ENCODE data around the gene VAC14. TPM values are rescaled to one million over a fixed set of nuclear protein-coding genes. Genes with fewer than 3 reads are reported as not detected.

VAC14 gene
- total RNA-seq, 4 donors from 2014 or later = 20.1 to 47.8 (median 39.0) TPM

DNA sequence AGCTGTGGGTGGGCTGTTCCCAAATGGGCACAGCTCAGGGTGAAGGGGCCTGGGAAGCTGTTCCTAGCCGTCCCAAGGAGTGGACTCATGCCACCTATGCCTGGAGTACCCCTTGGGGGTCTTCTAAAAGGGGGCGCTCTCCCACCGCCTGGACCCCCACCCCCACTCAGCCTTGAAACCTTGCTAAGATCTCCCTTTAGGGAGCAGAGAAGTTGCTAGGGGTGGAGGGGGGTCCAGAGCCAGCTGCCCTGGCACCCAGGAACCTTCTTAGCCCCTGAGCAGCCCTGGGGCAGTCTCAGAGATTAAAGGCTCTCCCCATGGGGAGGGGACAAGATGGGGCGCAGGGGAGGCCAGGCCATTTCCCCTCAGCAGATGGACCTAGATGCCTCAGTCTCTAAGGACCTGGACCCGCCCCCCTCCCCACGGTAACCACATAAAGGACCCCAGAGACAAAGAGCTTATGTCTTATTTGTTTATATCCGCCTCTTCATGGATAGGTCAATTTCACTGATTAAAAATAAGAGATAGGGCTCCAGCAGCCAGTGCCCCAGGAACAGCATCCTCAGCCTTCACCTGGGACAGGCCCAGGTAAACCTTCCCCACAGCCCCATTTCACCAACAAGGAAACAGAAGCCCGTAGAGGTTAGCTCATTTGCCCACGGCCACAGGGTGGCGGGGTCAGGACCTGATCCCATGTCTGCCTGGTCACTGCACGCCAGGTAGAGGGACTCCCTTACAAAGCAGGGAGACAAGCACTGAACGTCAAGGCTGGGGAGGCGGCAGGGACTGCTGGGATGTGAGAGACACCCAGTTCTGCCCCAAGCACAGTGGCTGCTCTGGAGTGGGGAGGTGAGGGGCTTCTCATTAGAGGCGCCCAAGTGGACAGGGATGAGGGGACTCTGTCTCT lies 118.5 kb downstream of the VAC14 start:
- no peak for DNase-seq (ENCODE audit: low spot score in 2 of 2)
- WGBS, 2 donors = 64 to 66% methylated on average over 14 of the region's 14 CpGs
- no peak for TF ChIP-seq POLR2A (IDR thresholded peaks at IDR 0.05)
- TF ChIP-seq, protein P1, sequence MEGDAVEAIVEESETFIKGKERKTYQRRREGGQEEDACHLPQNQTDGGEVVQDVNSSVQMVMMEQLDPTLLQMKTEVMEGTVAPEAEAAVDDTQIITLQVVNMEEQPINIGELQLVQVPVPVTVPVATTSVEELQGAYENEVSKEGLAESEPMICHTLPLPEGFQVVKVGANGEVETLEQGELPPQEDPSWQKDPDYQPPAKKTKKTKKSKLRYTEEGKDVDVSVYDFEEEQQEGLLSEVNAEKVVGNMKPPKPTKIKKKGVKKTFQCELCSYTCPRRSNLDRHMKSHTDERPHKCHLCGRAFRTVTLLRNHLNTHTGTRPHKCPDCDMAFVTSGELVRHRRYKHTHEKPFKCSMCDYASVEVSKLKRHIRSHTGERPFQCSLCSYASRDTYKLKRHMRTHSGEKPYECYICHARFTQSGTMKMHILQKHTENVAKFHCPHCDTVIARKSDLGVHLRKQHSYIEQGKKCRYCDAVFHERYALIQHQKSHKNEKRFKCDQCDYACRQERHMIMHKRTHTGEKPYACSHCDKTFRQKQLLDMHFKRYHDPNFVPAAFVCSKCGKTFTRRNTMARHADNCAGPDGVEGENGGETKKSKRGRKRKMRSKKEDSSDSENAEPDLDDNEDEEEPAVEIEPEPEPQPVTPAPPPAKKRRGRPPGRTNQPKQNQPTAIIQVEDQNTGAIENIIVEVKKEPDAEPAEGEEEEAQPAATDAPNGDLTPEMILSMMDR (IDR thresholded peaks at IDR 0.05) = no peak
- H3K4me3 ChIP-seq (ENCODE audit: low read depth, poor library complexity, severe bottlenecking) = no peak overlapping the region
- intact Hi-C loops (cut with DNase I; ENCODE audit: low total_unique reads) = loop anchor here (5.0 kb wide), 1 partner anchor 80 kb away; no protein-coding TSS in a partner anchor

DNA sequence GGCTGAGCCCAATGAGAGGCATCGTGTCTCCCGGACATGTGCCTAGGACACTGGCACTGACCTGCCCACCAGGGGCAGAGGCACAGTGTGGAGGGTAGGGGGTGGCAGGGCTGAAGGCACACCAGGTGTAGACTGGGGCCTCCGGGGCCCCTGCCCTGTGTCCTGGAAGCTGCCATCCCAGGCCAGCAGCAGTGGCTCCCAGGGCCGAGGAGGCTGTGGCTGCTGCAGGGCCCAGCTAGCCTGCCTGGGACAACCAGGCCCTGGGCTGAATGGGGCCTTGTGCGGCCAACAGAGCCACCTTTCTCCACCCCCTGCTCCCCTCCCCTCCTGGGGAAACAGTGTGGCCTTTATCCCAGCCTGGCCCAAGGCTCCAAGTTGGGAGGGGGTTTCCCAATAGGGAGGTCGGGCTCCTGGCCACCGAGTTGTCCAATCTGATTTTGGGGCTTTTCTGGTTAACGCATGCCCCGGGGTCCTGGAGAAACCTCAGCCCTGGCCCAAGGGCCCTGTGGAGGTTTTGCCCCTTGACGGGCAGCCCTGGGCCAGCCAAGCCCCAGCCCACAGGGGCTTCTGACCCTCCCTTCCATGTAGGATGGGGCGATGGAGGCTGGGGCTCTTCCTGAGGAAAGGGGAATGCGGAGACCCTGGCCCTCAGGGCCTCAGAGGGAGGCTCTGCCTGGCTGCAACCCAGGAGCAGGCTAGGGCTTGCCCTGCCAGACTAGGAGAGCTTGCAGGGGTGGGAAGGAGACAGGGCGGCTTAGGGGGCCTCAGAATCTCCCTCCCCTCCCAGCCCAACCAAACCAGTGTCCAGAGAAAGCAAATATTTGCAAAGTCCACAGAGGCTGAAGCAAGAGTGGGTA lies 119.3 kb downstream of the VAC14 start:
- WGBS, 2 donors = 47 to 60% methylated on average over 9 of the region's 13 CpGs
- DNase-seq (ENCODE audit: low spot score in 2 of 2) = no peak
- no peak for TF ChIP-seq POLR2A (IDR thresholded peaks at IDR 0.05)
- TF ChIP-seq, protein P1 (IDR thresholded peaks at IDR 0.05) = no peak
- H3K4me3 ChIP-seq (ENCODE audit: low read depth, poor library complexity, severe bottlenecking) = no peak overlapping the region
- intact Hi-C loops (cut with DNase I; ENCODE audit: low total_unique reads) = loop anchor here (5.0 kb wide), 1 partner anchor 81 kb away; no protein-coding TSS in a partner anchor

DNA sequence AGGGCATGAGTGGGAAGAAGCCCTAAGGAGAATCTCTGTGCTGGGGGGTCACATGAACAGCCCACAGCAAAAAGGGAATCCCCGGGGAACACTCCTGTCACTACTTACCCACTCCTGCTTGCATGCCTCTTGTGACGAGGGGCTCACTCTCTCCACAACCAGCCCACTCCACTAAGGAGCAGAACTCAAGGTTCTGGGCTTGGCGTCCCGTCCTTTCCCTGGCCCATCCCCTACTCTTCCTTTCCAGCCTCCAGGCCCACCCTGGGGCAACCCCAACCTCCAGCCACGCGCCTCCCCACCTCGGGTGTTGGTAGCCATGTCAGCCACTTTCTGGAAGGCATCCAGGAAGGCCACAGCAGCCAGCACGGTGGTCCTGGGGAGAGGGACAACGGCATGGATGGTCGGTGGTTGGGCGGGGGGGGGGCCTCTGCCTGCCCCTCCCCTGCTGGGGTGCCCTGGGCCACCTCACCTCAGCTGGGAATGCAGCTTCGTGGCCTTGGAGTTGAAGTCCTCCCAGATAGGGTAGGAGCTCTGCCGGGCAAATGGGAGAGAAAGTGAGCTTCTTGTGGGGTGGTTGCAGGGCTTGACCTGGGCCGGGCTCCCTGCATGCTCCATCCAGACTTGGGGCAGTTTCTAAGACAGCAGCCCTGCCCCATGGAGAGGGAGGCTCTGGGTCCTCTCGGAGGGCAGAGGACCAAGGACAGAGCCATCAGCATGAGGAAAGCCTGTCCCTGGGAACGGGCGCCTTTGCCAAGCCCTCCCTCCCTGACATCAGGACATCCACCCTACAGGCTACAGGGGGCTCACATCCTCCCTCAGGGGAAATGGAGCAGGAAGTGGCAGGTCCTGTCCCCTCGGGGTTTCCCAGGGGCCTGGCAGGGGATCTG lies 120.2 kb downstream of the VAC14 start:
- H3K4me3 ChIP-seq (ENCODE audit: low read depth, poor library complexity, severe bottlenecking) = no peak overlapping the region
- DNase-seq (ENCODE audit: low spot score in 2 of 2) = no peak
- intact Hi-C loops (cut with DNase I; ENCODE audit: low total_unique reads) = loop anchor here (5.0 kb wide), 1 partner anchor 82 kb away; no protein-coding TSS in a partner anchor
- no peak for TF ChIP-seq POLR2A (IDR thresholded peaks at IDR 0.05)
- TF ChIP-seq, protein P1 (IDR thresholded peaks at IDR 0.05) = no peak
- 62 to 67% methylated on average over 14 to 18 of the region's 18 CpGs for WGBS, 2 donors

DNA sequence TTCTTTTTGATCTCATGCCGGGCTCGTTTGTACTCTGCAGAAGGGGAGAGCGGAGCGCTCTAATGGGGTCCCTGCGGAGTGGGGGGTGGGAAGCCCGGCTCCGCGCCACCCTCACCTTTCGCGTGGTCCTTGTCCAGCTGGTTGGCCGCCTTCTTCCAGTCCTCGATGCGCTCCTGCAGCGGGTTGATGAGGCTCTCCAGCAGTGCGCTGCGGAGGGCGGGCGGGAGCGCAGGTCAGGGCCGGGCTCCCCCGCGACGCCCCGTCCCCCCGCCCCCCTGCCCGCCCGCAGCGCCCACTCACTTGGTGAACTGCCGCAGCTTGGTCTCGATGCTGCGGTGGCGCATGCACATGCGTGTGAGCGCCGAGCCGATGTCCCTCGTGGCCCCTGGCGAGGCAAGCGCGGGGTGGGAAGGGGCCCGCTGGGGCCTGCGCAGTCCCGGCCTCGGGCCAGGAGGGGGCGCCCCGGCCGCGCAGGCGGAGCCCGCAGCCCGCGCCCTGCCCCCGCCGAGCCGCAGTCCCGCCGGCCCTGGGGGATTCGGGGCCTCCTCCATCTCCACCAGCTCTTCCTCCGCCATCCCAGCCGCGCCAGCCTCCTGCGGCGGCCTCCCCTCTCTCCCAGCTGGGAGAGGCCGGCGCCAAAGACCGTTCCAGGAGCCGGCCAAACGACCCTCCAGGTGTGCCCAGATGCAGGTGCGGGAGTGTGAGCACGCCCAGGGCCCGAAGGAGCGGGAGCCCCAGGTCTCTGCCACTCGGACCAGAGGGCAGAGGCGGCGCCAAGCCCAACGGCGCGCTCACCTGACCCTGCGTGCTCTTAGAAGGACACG lies 121.1 kb downstream of the VAC14 start:
- 73 to 86% methylated on average over 51 to 52 of the region's 80 CpGs for WGBS, 2 donors
- intact Hi-C loops (cut with DNase I; ENCODE audit: low total_unique reads) = loop anchor here (5.0 kb wide), 1 partner anchor 82 kb away; no protein-coding TSS in a partner anchor

More for the DNA sequence above, 121.1 kb downstream of the VAC14 start:
- no peak overlapping the region for H3K4me3 ChIP-seq (ENCODE audit: low read depth, poor library complexity, severe bottlenecking)
- no peak for TF ChIP-seq POLR2A (IDR thresholded peaks at IDR 0.05)
- TF ChIP-seq, protein P1 (IDR thresholded peaks at IDR 0.05) = no peak
- no peak for DNase-seq (ENCODE audit: low spot score in 2 of 2)

Data from lower leg skin (tissue), 4 donors.